Ovary (tissue), 3 donors: ENCODE measurements around the gene GDF15.

Source experiments
- EP300 ChIP-seq: sonication (generic); formaldehyde crosslinking; IDR thresholded peaks from one replicate; pipeline ENCODE4 v1.6.1; 2017; ENCODE audit warnings: antibody characterized with exemption
- POLR2A ChIP-seq: fragments of 450-650 bp; IDR thresholded peaks from one replicate; pipeline ENCODE4 v1.6.1; 2017; ENCODE audit warnings: antibody characterized with exemption, mild to moderate bottlenecking, moderate library complexity
- TF ChIP-seq, protein P1 (sequence below), 3 donors: fragments of 450-650 bp in 2 of 3; fragments of 200-600 bp in 1 of 3; IDR thresholded peaks; one replicate each; pipeline versions ENCODE4 v1.5.1 to v1.8.0; 2016 to 2022; ENCODE audit warnings: antibody characterized with exemption in 3 of 3, mild to moderate bottlenecking in 1 of 3
- donor health status: DM: no; HTN: no; CAD: no.

DNA sequence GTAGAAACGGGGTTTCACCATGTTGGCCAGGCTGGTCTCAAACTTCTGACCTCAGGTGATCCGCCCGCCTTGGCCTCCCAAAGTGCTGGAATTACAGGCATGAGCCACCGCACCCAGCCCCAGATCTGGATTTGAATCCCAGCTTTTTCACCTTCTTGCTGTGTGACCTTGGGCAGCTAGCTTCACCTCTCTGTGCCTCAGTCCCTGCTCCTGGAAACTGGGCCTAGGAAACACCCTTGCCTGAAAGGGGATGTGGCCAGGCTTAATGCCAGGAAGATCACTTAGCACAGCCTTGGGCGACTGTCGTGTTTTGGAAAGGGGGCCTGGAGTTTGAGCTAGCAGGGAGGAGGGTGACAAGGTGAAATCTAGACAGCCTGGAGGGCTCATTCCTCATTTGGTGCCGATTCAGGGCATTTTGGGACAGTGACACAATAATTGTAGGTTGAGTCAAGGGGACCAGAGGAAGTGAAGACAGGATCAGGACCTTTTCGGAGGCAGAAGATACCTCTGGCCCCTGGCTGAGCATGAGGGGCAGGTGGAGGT, 43.8 kb upstream of the GDF15 start:
- TF ChIP-seq, protein P1, sequence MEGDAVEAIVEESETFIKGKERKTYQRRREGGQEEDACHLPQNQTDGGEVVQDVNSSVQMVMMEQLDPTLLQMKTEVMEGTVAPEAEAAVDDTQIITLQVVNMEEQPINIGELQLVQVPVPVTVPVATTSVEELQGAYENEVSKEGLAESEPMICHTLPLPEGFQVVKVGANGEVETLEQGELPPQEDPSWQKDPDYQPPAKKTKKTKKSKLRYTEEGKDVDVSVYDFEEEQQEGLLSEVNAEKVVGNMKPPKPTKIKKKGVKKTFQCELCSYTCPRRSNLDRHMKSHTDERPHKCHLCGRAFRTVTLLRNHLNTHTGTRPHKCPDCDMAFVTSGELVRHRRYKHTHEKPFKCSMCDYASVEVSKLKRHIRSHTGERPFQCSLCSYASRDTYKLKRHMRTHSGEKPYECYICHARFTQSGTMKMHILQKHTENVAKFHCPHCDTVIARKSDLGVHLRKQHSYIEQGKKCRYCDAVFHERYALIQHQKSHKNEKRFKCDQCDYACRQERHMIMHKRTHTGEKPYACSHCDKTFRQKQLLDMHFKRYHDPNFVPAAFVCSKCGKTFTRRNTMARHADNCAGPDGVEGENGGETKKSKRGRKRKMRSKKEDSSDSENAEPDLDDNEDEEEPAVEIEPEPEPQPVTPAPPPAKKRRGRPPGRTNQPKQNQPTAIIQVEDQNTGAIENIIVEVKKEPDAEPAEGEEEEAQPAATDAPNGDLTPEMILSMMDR (IDR thresholded peaks at IDR 0.05): no peak
- TF ChIP-seq POLR2A (no peak), EP300 (no peak)
